Colonic mucosa (tissue), 4 donors: Measurements from ENCODE around the gene THG1L. TPM values are rescaled to one million over a fixed set of nuclear protein-coding genes. Genes with fewer than 3 reads are reported as not detected.

ENCODE experiments used
- DNase-seq: peaks from one replicate; pipeline ENCODE4 v3.0.0-alpha.2; 2020
- H3K27ac ChIP-seq: fragments of 200-600 bp; one replicate; pipeline ENCODE4 v1.8.0; 2021
- H3K27me3 ChIP-seq: fragments of 200-600 bp; one replicate; pipeline ENCODE4 v1.8.0; 2021
- H3K36me3 ChIP-seq: fragments of 200-600 bp; one replicate; pipeline ENCODE4 v1.8.0; 2021
- H3K4me1 ChIP-seq: fragments of 200-600 bp; one replicate; pipeline ENCODE4 v1.8.0; 2021; ENCODE audit warnings: mild to moderate bottlenecking
- H3K4me3 ChIP-seq: fragments of 200-600 bp; one replicate; pipeline ENCODE4 v1.8.0; 2021
- H3K9ac ChIP-seq, 2 donors: one replicate each; pipeline ENCODE4 v1.7.0; 2013; ENCODE audit warnings: control low read depth in 2 of 2, low read depth in 2 of 2, low read length in 2 of 2
- H3K9me3 ChIP-seq: fragments of 200-600 bp; one replicate; pipeline ENCODE4 v1.8.0; 2021
- intact Hi-C: fragments of 100-400 bp; cut with DNase I; formaldehyde crosslinking; loops from one replicate; pipeline ENCODE4 v1.14.1; 2022
- total RNA-seq, 2 donors: library from RNA; stranded (reverse); fragmentation: NEBNext Ultra II Directional in 1 of 2; extraction: Animal tissue kit (Norgen Biotek cat#: 25700) in 1 of 2; gene quantifications; one replicate each; pipeline ENCODE4 v1.2.1, GENCODE V29; 2021
- TF ChIP-seq, protein P1 (sequence below): fragments of 200-600 bp; IDR thresholded peaks from one replicate; pipeline ENCODE4 v1.8.0; 2022; ENCODE audit warnings: antibody characterized with exemption, mild to moderate bottlenecking
- donor health status: healthy.
- donor health status: DM: no; HTN: no; CAD: no.
- donor health status: DM: no; HTN: no; CAD: no.

Gene THG1L
- total RNA-seq, 2 donors from 2014 or later: 15.9 to 23.2 TPM

DNA sequence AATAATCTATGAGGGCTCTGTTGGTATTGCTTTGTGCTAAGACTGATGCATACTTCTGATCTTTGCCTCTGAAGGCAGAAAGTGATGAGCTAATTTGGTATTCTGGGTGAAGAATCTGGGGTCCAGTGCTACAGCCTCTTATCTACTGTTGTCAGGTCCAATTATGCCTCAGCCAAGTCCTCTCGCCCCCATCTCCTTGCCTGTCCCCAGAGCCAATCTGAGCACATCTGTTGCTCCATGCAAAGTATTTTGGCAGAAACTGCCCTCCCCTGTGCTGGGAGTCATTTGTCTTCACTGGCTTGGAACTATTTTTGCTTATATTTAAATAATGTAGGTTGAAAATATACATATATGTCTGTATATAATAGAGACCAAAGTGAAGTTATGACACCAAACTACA is 35.7 kb downstream of the THG1L start:
- TF ChIP-seq, protein P1, sequence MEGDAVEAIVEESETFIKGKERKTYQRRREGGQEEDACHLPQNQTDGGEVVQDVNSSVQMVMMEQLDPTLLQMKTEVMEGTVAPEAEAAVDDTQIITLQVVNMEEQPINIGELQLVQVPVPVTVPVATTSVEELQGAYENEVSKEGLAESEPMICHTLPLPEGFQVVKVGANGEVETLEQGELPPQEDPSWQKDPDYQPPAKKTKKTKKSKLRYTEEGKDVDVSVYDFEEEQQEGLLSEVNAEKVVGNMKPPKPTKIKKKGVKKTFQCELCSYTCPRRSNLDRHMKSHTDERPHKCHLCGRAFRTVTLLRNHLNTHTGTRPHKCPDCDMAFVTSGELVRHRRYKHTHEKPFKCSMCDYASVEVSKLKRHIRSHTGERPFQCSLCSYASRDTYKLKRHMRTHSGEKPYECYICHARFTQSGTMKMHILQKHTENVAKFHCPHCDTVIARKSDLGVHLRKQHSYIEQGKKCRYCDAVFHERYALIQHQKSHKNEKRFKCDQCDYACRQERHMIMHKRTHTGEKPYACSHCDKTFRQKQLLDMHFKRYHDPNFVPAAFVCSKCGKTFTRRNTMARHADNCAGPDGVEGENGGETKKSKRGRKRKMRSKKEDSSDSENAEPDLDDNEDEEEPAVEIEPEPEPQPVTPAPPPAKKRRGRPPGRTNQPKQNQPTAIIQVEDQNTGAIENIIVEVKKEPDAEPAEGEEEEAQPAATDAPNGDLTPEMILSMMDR: no peak
- Histone ChIP-seq H3K4me3 (no peak overlapping the region), H3K27ac (no peak overlapping the region), H3K4me1 (no peaks in the 10 kb centered on the region), H3K36me3 (no peaks in the 10 kb centered on the region), H3K27me3 (no peaks in the 10 kb centered on the region), H3K9ac (no peak overlapping the region), H3K9me3 (no peaks in the 10 kb centered on the region)
- DNase-seq: no peak
- intact Hi-C loops: no loop called here

- TF ChIP-seq, protein P1: no peak
- no peak overlapping the region for H3K27ac ChIP-seq
- H3K4me1 ChIP-seq: no peaks in the 10 kb centered on the region
- DNase-seq: no peak
- no peaks in the 10 kb centered on the region for H3K36me3 ChIP-seq
- H3K9ac ChIP-seq: no peak overlapping the region
- H3K9me3 ChIP-seq: no peaks in the 10 kb centered on the region
- H3K27me3 ChIP-seq: no peaks in the 10 kb centered on the region
- intact Hi-C loops: no loop called here
- no peak overlapping the region for H3K4me3 ChIP-seq
Observed at GRCh38 chr5:157767689-157768088, 36.5 kb downstream of the THG1L start.

DNA sequence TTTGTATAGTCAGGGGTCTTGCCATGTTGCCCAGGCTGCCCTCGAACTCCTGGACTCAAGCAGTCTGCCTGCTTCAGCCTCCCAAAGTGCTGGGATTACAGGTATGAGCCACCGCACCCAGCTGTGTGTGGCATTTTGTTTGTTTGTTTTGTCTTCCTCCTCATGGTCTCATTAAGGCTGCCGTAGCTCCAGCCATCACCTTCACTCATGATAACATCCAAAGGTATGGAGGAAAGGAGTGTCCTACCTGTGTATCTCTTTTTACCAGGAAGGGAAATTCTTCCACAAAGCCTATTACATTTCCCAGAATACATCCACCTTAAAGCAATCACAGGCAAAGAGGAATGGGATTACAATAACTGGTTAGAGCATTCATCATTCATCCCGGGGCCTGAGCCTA is 39.4 kb downstream of the THG1L start:
- Histone ChIP-seq H3K4me3 (no peak overlapping the region), H3K9ac (no peak overlapping the region), H3K9me3 (no peaks in the 10 kb centered on the region), H3K36me3 (no peaks in the 10 kb centered on the region), H3K4me1 (no peaks in the 10 kb centered on the region), H3K27ac (no peak overlapping the region), H3K27me3 (no peaks in the 10 kb centered on the region)
- DNase-seq: no peak
- intact Hi-C loops: no loop called here
- TF ChIP-seq, protein P1: no peak

DNA sequence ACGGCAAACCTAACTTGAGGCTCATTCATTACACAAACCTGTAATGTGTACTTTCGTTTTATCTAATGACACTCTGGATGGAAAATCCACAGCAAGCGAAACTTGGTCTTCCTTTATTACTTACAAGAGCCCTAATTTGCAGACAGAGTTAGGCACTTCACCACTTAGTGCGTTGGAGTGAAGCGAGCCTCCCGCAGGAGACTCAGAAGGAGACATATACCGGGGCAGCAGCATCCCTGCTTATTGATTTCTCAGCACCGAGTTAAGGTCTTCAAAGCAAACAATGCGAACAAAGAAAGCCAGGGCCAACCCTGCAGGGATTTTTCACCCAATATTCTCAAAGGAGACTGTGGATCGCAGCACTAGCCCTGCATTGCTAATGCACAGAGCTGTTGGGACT is 40.9 kb downstream of the THG1L start:
- Histone ChIP-seq H3K4me3 (no peak overlapping the region), H3K9ac (no peak overlapping the region), H3K36me3 (no peaks in the 10 kb centered on the region), H3K9me3 (no peaks in the 10 kb centered on the region), H3K27me3 (no peaks in the 10 kb centered on the region), H3K27ac (no peak overlapping the region), H3K4me1 (no peaks in the 10 kb centered on the region)
- TF ChIP-seq, protein P1: no peak
- intact Hi-C loops: no loop called here
- no peak for DNase-seq

DNA sequence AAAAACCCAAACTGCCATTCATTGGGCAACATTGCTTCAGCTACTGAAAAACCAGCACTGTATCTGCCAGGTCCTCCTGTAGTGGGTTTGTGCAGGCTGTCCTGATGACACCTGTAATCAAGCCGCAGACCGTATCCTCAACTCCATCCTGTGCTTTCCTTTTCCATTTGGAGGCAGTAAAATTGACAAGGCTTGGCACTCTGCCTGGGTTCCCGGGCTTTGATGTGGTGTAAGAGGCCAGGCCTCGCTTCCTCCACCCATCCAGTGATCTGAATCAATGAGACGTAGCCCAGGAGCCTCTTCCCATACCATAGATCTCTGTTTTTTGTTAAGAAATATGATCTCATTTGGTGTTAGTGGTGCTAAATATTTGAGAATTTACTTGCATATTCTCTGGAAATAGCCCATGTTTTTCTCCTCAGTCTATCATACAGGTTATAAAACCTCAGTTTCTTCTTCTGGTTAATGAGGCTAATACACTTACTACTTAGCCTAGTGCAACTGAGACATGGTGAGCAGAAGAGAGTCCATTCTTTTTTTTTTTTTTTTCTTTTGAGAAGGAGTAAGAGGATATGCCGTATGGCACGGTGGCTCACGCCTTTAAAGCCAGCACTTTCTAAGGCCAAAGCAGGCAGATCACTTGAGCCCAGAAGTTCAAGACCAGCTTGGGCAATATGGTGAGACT is 47.0 kb downstream of the THG1L start:
- no peaks in the 10 kb centered on the region for H3K36me3 ChIP-seq
- no peak overlapping the region for H3K27ac ChIP-seq
- H3K4me1 ChIP-seq: no peaks in the 10 kb centered on the region
- DNase-seq: peak; percentile 78
- no peaks in the 10 kb centered on the region for H3K27me3 ChIP-seq
- intact Hi-C loops: no loop called here
- no peaks in the 10 kb centered on the region for H3K9me3 ChIP-seq
- no peak overlapping the region for H3K9ac ChIP-seq
- no peak overlapping the region for H3K4me3 ChIP-seq
- TF ChIP-seq, protein P1: no peak
